Stomach (tissue), 9 donors: Measurements from ENCODE around the gene PRR20B. TPM values are rescaled to one million over a fixed set of nuclear protein-coding genes. Genes with fewer than 3 reads are reported as not detected.

Experiments
- DNase-seq, 2 donors: peaks; one replicate each; pipeline versions ENCODE4 v3.0.0 to v3.0.0-alpha.2; 2013 to 2019
- H3K27ac ChIP-seq, 5 donors: fragments of 200-600 bp in 4 of 5; sonication (generic) in 4 of 5; one replicate each; pipeline ENCODE4 v1.5.1; 2013 to 2019; ENCODE audit warnings: mild to moderate bottlenecking in 1 of 5, moderate library complexity in 1 of 5
- H3K27me3 ChIP-seq, 3 donors: fragments of 200-600 bp; sonication (generic); one replicate each; pipeline ENCODE4 v1.5.1; 2017 to 2019; ENCODE audit warnings: mixed run types in 1 of 3
- H3K36me3 ChIP-seq, 4 donors: fragments of 200-600 bp; sonication (generic); 1 replicate in 3 of 4; 2 replicates in 1 of 4; pipeline ENCODE4 v1.5.1; 2016 to 2019
- H3K4me1 ChIP-seq, 4 donors: fragments of 200-600 bp; sonication (generic); one replicate each; pipeline ENCODE4 v1.5.1; 2016 to 2019
- H3K4me3 ChIP-seq, 4 donors: fragments of 200-600 bp; sonication (generic) in 3 of 4; one replicate each; pipeline ENCODE4 v1.5.1; 2016 to 2019; ENCODE audit warnings: mild to moderate bottlenecking in 1 of 4
- H3K9me3 ChIP-seq, 4 donors: fragments of 200-600 bp; sonication (generic); one replicate each; pipeline ENCODE4 v1.5.1; 2016 to 2019
- EP300 ChIP-seq: sonication (generic); formaldehyde crosslinking; IDR thresholded peaks from one replicate; pipeline ENCODE4 v1.6.1; 2017; ENCODE audit warnings: antibody characterized with exemption
- POLR2A ChIP-seq, 4 donors: fragments of 450-650 bp; IDR thresholded peaks; one replicate each; pipeline ENCODE4 v1.6.1; 2016; ENCODE audit warnings: antibody characterized with exemption in 4 of 4, control low read depth in 2 of 4, mild to moderate bottlenecking in 1 of 4, moderate library complexity in 1 of 4
- POLR2AphosphoS5 ChIP-seq, 3 donors: sonication (generic); formaldehyde crosslinking; IDR thresholded peaks; one replicate each; pipeline ENCODE4 v1.6.1; 2016; ENCODE audit warnings: antibody characterized with exemption in 3 of 3
- WGBS, 5 donors: extraction: QIAGEN DNeasy Blood & Tissue Kit in 3 of 5; methylation state at CpG; one replicate each; pipeline versions ENCODE4 v1.1.5 to v1.1.7; 2013 to 2018; 5-methylcytosine and 5-hydroxymethylcytosine counted together
- intact Hi-C: fragments of 100-400 bp; cut with DNase I; formaldehyde crosslinking; loops from one replicate; pipeline ENCODE4 v1.15.1; 2023; ENCODE audit warnings: low total_unique reads
- polyA plus RNA-seq, 3 donors: library from polyadenylated mRNA; stranded (reverse); fragments of 200-250 nt; gene quantifications; one replicate each; pipeline ENCODE4 v1.2.3, GENCODE V29; 2013
- small RNA-seq, 4 donors: library from RNA; depleted of rRNA; stranded (forward); fragments of <200 nt; gene quantifications; one replicate each; pipeline ENCODE3, GENCODE V24; 2016
- total RNA-seq, 5 donors: library from RNA; depleted of rRNA; stranded (reverse); fragments of >200 nt; gene quantifications; one replicate each; pipeline versions ENCODE4 v1.1.0 to v1.2.3, GENCODE V29; 2014 to 2016
- TF ChIP-seq, protein P1 (sequence below), 7 experiments: fragments of 450-650 bp in 4 of 7; fragments of 200-600 bp in 3 of 7; sonication (generic) in 3 of 7; IDR thresholded peaks; one replicate each; pipeline ENCODE4 v1.5.1; 2016 to 2019; ENCODE audit warnings: antibody characterized with exemption in 7 of 7, control low read depth in 2 of 7, mild to moderate bottlenecking in 1 of 7
- donor health status: healthy with polysubstance abuse.
- donor health status: Bipolar disorder and iron deficiency.
- donor health status: healthy.

Gene PRR20B
- total and polyA plus RNA-seq, 8 donors: not detected

DNA sequence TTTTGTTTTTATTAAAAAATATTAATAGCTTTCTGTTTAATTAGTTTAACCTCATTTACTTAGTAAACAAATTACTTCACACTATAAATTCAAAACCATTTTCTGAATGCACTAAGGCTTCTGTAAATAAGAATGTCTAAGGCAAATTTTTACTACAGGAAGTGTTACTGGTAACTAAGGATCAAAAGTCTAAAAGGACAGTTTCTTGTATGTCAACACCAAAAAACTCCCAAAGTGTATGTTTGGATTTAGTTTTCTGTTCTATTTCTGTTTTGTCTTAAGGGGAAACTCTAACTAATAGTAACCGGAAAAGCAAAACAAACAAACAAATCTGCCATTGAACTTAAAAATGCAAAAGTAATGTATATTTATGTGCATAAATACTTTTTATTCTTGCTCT lies 44.4 kb downstream of the PRR20B start:
- Histone ChIP-seq H3K4me3 (no peak overlapping the region), H3K27me3 (no peaks in the 10 kb centered on the region), H3K27ac (no peak overlapping the region), H3K36me3 (no peaks in the 10 kb centered on the region), H3K9me3 (peaks cover 0 to 4% (median 0%) of the 10 kb centered on the region in 4 donors), H3K4me1 (no peaks in the 10 kb centered on the region)
- intact Hi-C loops: no loop called here
- DNase-seq: no peak
- TF ChIP-seq, protein P1, sequence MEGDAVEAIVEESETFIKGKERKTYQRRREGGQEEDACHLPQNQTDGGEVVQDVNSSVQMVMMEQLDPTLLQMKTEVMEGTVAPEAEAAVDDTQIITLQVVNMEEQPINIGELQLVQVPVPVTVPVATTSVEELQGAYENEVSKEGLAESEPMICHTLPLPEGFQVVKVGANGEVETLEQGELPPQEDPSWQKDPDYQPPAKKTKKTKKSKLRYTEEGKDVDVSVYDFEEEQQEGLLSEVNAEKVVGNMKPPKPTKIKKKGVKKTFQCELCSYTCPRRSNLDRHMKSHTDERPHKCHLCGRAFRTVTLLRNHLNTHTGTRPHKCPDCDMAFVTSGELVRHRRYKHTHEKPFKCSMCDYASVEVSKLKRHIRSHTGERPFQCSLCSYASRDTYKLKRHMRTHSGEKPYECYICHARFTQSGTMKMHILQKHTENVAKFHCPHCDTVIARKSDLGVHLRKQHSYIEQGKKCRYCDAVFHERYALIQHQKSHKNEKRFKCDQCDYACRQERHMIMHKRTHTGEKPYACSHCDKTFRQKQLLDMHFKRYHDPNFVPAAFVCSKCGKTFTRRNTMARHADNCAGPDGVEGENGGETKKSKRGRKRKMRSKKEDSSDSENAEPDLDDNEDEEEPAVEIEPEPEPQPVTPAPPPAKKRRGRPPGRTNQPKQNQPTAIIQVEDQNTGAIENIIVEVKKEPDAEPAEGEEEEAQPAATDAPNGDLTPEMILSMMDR (IDR thresholded peaks at IDR 0.05): no peak
- no peak for TF ChIP-seq EP300
- no peak for TF ChIP-seq POLR2AphosphoS5 (IDR thresholded peaks at IDR 0.05)
- no peak for TF ChIP-seq POLR2A (IDR thresholded peaks at IDR 0.05)
- WGBS, 5 donors: 64 to 85% (median 75%) methylated on average over 1 of the region's 1 CpG

Small RNA genes lying within 50 kb of the gene (small RNA-seq; reads per million reads assigned to genes)
- gene PRR20FP: 0 reads per million in 4 donors

Other genes starting within 250 kb of the PRR20B start
- not detected for gene PRR20A, start 6.6 kb upstream of the PRR20B start, total RNA-seq
- not detected for gene PRR20A, start 6.6 kb upstream of the PRR20B start, polyA plus RNA-seq
- gene PRR20C, start 6.6 kb downstream of the PRR20B start, total RNA-seq: not detected
- gene PRR20C, start 6.6 kb downstream of the PRR20B start, polyA plus RNA-seq: not detected
- gene PRR20D, start 13.1 kb downstream of the PRR20B start, total RNA-seq: not detected
- gene PRR20D, start 13.1 kb downstream of the PRR20B start, polyA plus RNA-seq: not detected
- gene PRR20E, start 19.7 kb downstream of the PRR20B start, total RNA-seq: not detected
- gene PRR20E, start 19.7 kb downstream of the PRR20B start, polyA plus RNA-seq: not detected